Germinal center (tissue), 1 donor: ENCODE results near the gene IPO4.

Experiments
- DNase-seq: peaks from one replicate; pipeline ENCODE4 v3.0.0; 2012; ENCODE audit warnings: mixed read lengths, low spot score

Gene IPO4

GRCh38 chr14:24172871-24173281 lies 15.7 kb downstream of the IPO4 start:
- no peak for DNase-seq

DNA sequence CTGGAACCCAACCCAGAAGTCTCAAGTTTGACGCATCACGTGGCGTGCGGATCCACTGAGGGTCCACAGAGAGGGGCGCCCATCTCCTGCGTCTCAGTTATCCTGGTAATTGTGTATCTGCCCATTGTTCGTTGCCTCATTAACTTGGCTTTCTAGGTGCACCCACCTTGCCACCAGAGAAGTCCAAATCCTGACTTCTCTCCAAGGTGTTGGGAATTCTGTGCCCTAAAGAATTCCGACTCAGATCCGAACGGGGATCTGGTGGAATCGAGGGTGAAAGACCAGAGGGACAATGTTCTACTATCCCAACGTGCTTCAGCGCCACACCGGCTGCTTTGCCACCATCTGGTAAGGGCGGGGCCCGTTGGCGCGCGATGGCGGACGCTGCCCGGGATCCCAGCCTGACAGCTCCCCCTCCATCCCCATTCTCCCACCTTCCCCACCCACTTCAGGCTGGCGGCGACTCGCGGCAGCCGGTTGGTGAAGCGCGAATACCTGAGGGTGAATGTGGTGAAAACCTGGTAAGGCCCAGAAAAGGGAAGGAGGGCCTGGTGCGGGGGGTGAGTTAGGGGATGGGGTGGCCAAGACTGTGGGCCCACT lies 16.3 kb downstream of the IPO4 start:
- DNase-seq = no peak

- DNase-seq = peak; percentile 96
These were observed 17.0 kb downstream of the IPO4 start, which contains the start of gene REC8 for GRCh38 chr14:24171422-24172260. REC8 (plus strand) TSS chr14:24172080; CDS start chr14:24172553, 473 bp downstream.

DNA sequence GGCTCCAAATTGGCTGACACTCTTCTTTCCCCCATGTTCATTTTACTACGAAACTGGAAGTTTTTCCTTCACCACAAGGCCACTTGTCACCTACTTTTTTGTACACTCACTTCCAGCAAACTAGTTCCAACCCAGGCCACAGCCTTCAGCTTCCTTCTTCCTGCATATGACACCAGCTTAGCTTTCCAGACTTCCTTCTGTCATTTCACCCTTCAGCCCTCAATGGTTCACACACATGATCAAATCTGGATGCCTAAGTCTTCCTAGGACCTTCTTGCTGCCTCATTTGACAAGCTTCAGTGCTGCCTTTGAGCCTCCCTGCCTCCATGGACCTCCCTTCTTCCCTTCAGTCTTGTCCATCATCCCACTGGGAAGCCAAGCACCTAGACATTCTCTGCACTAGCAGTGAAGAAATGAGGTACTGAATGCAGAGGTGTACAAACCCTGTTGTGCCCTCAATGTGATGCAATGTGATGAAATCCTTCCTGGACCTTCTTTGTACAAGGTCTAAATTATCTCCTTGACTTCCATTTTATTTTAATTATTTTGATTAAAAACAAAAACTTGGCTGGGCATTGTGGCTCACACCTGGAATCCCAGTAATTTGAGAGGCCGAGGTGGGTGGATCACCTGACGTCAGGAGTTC lies 21.0 kb downstream of the IPO4 start:
- no peak for DNase-seq

GRCh38 chr14:24165785-24166184 lies 22.8 kb downstream of the IPO4 start:
- no peak for DNase-seq

GRCh38 chr14:24164518-24164991 lies 24.1 kb downstream of the IPO4 start:
- no peak for DNase-seq

GRCh38 chr14:24162093-24162492 lies 26.5 kb downstream of the IPO4 start:
- DNase-seq = no peak

DNA sequence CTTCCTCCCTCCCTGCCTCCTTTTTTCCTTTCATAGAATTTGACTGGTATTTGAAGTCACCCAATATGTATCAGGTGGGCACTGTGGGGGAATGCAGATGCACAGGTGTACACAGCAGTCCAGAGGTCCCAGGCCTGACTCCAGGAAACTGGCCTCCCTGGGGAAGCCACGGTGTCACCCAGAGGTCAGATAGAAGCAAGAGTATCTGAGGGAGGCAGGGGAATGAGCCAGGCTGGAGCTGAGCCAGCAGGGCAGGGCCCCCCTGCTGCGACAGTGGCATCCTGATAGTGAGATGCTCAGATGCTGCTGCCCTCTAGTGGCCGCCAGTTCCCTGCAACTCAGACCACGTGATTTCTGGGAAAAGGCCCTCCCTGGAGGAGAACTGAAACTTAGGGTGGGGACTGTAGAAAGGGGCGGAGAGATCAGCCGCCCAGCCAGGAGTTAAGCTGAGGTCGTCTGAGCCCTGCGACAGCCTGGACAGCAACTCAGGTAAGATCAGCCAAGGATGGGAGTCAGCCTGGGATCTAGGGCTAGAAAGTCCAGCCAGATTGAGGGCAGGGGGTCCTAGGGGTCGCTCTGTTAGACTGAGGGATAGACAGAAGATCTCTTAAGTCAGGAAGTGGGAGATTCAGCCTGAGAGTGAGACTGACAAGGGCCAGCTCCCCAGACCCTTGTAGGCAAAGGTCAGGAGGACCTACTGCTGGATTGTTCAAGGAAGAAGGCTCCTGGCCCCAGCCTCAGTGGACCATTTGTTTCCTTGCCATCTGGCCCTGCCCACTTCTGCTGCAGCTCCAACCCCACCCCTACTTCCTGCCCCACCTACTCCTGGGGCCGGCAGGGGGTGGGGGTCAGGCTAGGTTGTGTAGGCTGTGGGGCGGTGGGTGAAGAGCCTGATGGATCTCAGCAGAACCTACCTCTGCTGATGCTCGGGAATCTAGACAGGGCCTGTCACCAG lies 27.5 kb downstream of the IPO4 start, which contains the start of gene IRF9:
Gene IRF9, plus strand, starts transcription at position 416 of the 955 bp plus-strand sequence. CDS start 880 bp downstream, outside the sequence.
- DNase-seq = peak; percentile 94

- DNase-seq = no peak
These were observed 28.1 kb downstream of the IPO4 start for GRCh38 chr14:24160499-24160849.

DNA sequence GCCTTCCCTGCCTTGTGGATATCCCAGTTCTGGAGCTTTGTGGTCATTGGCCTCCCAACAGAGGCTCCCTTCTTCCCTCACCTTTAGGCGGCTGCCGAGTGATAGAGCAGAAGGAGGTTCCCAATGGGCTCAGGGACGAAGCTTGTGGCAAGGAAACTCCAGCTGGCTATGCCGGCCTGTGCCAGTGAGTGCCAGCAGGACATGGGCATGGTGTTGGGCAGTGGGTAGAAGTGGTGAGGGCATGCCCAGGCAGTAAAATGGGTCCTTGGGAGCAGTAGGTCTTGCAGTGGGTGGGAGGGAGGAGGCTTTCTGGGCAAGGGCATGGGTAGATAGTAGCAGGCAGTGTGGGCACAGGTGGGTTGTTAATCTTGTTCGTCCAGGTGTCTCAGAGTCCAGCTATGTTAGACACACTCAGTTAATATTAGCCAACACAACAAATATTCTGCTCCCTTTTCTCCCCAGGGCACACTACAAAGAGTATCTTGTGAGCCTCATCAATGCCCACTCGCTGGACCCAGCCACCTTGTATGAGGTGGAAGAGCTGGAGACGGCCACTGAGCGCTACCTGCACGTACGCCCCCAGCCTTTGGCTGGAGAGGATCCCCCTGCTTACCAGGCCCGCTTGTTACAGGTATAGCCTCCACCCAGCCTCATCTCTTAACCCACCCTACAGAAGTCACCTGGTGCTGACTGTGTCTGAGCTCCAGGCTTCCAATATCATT lies 28.7 kb downstream of the IPO4 start:
- DNase-seq = no peak

GRCh38 chr14:24157331-24157730 lies 31.3 kb downstream of the IPO4 start:
- DNase-seq = no peak

- DNase-seq = no peak
These were observed 31.8 kb downstream of the IPO4 start for GRCh38 chr14:24156840-24157239.

GRCh38 chr14:24155100-24155499 lies 33.5 kb downstream of the IPO4 start:
- no peak for DNase-seq

DNA sequence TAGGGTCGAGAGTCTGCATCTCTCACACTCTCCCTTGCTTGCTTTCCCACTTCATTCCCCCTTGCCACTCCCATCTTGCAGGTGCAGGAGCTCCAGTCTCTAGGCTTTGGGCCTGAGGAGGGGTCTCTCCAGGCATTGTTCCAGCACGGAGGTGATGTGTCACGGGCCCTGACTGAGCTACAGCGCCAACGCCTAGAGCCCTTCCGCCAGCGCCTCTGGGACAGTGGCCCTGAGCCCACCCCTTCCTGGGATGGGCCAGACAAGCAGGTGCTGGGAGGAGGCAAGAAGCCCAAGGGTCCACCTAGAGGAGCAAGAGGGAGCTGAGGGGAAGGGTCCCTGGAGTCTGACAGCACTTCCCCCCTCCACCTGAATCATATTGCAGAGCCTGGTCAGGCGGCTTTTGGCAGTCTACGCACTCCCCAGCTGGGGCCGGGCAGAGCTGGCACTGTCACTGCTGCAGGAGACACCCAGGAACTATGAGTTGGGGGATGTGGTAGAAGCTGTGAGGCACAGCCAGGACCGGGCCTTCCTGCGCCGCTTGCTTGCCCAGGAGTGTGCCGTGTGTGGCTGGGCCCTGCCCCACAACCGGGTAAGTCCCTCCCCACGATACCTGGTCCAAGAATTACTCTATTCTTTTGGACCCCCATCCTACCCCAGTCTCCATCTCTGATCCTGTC lies 37.1 kb downstream of the IPO4 start:
- no peak for DNase-seq

- DNase-seq = no peak
These were observed 37.6 kb downstream of the IPO4 start for GRCh38 chr14:24150993-24151392.

GRCh38 chr14:24150567-24150966 lies 38.0 kb downstream of the IPO4 start:
- no peak for DNase-seq

GRCh38 chr14:24150061-24150460 lies 38.6 kb downstream of the IPO4 start:
- DNase-seq = no peak

DNA sequence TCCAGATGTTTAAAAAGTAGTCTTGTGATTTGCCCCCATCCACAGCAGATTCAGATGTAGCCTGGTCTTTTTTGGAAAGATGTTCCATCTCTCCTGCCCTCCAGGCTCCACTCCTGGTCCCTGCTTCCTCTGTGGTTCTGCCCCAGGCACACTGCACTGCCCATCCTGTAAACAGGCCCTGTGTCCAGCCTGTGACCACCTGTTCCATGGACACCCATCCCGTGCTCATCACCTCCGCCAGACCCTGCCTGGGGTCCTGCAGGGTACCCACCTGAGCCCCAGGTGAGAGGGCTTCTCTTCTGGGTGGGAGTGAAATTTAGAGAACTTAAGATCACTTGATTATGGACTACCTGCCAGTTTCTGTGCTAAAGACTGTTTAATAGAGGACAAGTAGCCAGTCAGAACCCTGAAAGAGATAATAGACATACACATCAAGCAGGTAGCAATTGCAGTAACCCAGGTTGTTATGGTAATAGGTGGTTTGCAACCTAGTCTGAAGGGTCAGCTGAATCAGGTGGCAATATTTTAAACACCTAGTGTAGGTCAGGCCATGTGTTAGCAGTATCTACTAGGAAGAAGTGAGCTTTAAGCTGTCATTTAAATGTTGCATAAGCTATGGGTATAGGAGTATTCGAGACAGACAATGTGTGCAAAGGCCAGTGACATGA lies 39.2 kb downstream of the IPO4 start:
- no peak for DNase-seq

- no peak for DNase-seq
These were observed 40.7 kb downstream of the IPO4 start for GRCh38 chr14:24147761-24148428.
